Left ventricle myocardium superior (tissue), 1 donor: ENCODE measurements around the gene ARL8A. TPM values are rescaled to one million over a fixed set of nuclear protein-coding genes. Genes with fewer than 3 reads are reported as not detected.
"Not testable (repeated sequence)": the region's sequence is repeated elsewhere in the genome, so short reads cannot be mapped to it uniquely, and the experiment has no call there.

ENCODE experiments used
- ATAC-seq: fragments of 200-7000 bp; cut with Tn5 transposase; one replicate; pipeline ENCODE4 v1.9.1; 2020; ENCODE audit warnings: mild to moderate bottlenecking, moderate library complexity
- DNase-seq: peaks from one replicate; pipeline ENCODE4 v3.0.0-alpha.2; 2020
- intact Hi-C: fragments of 100-400 bp; cut with micrococcal nuclease; formaldehyde crosslinking; loops from one replicate; pipeline ENCODE4 v1.11.0; 2022
- total RNA-seq: library from RNA; stranded (reverse); fragmentation: NEBNext Ultra II Directional; extraction: Animal tissue kit (Norgen Biotek cat#: 25700); gene quantifications from one replicate; pipeline ENCODE4 v1.2.1, GENCODE V29; 2021
- donor health status: DM: no; HTN: yes; CAD: no; lungs with severe emphysema.

Gene ARL8A
- total RNA-seq, 1 donor from 2014 or later: 65.1 TPM

- intact Hi-C loops: loop anchor here (5.0 to 10.0 kb wide), 2 partner anchors 135 to 537 kb away; no protein-coding TSS in a partner anchor
- no peak for ATAC-seq
- no peak for DNase-seq
Measured at GRCh38 chr1:202179828-202180750, 35.6 kb upstream of the ARL8A start.

GRCh38 chr1:202176949-202177927 lies 32.7 kb upstream of the ARL8A start:
- ATAC-seq (no peak), DNase-seq (no peak)
- intact Hi-C loops: no loop called here

GRCh38 chr1:202173993-202174392 lies 29.5 kb upstream of the ARL8A start:
- DNase-seq (no peak), ATAC-seq (no peak)
- intact Hi-C loops: no loop called here

- intact Hi-C loops: no loop called here
- DNase-seq (no peak), ATAC-seq (no peak)
Measured at GRCh38 chr1:202172015-202172355, 27.4 kb upstream of the ARL8A start.

- ATAC-seq: no peak
- DNase-seq: no peak
- intact Hi-C loops: no loop called here
Measured at GRCh38 chr1:202171292-202172014, 26.9 kb upstream of the ARL8A start.

GRCh38 chr1:202170726-202171125 lies 26.2 kb upstream of the ARL8A start:
- ATAC-seq (no peak), DNase-seq (no peak)
- intact Hi-C loops: no loop called here

- ATAC-seq: no peak
- no peak for DNase-seq
- intact Hi-C loops: no loop called here
Measured at GRCh38 chr1:202168861-202169260, 24.3 kb upstream of the ARL8A start.

GRCh38 chr1:202167708-202168415 lies 23.3 kb upstream of the ARL8A start:
- ATAC-seq (no peak), DNase-seq (no peak)
- intact Hi-C loops: no loop called here

GRCh38 chr1:202167054-202167453 lies 22.5 kb upstream of the ARL8A start:
- ATAC-seq, DNase-seq: not testable (repeated sequence)

GRCh38 chr1:202165942-202166843 lies 21.7 kb upstream of the ARL8A start:
- no peak for DNase-seq
- ATAC-seq: no peak
- intact Hi-C loops: no loop called here

More at GRCh38 chr1:202167054-202167453, 22.5 kb upstream of the ARL8A start:
- intact Hi-C loops: not testable (repeated sequence)

- DNase-seq (no peak), ATAC-seq (no peak)
- intact Hi-C loops: no loop called here
Measured at GRCh38 chr1:202165267-202165941, 20.9 kb upstream of the ARL8A start.

- ATAC-seq (peak; percentile 39), DNase-seq (no peak)
- intact Hi-C loops: no loop called here
Measured at GRCh38 chr1:202164271-202165037, 19.9 kb upstream of the ARL8A start.

- no peak for DNase-seq
- intact Hi-C loops: no loop called here
- ATAC-seq: no peak
Measured at GRCh38 chr1:202163281-202164270, 19.0 kb upstream of the ARL8A start.

GRCh38 chr1:202162418-202163280 lies 18.1 kb upstream of the ARL8A start:
- no peak for DNase-seq
- ATAC-seq: no peak
- intact Hi-C loops: no loop called here
